SK-N-SH (cell line): ENCODE measurements around the gene MAN2B2. TPM values are rescaled to one million over a fixed set of nuclear protein-coding genes. Genes with fewer than 3 reads are reported as not detected.

Source experiments
- CTCF ChIA-PET: fragments of 300-600, 350-600 bp; formaldehyde crosslinking; extraction: SDS; loops from one replicate; lab custom pipeline; 2021; lab: Yijun Ruan, JAX
- POLR2A ChIA-PET: fragments of 350-600 bp; sonication (Branson Sonifier 250); formaldehyde crosslinking; extraction: SDS; loops from one replicate; lab custom pipeline; 2020; ENCODE audit warnings: antibody characterized with exemption, inconsistent platforms; lab: Yijun Ruan, JAX
- DNase-seq: peaks from one replicate; pipeline ENCODE4 v3.0.0; 2012
- H2AFZ ChIP-seq: fragments of 200-600 bp; sonication (generic); 2 replicates; pipeline ENCODE4 v1.8.1; 2016; ENCODE audit warnings: antibody characterized with exemption, mild to moderate bottlenecking, low read depth
- H3F3A ChIP-seq: fragments of 200-600 bp; sonication (generic); replicated peaks from 2 replicates; pipeline ENCODE3; 2016; ENCODE audit warnings: antibody characterized with exemption, mild to moderate bottlenecking; ENCODE audit not compliant: insufficient read depth
- H3K27ac ChIP-seq, 2 experiments: fragments of 200-500 bp in 1 of 2; fragments of 200-600 bp in 1 of 2; sonication (Bioruptor generic) in 1 of 2; sonication (generic), shearing (Covaris generic) in 1 of 2; 2 replicates each; pipeline versions ENCODE4 v1.5.1 to v1.6.1; 2014 to 2016; ENCODE audit warnings: low read depth in 2 of 2, inconsistent platforms in 1 of 2, low read length in 1 of 2, mild to moderate bottlenecking in 1 of 2, mixed read lengths in 1 of 2
- H3K27me3 ChIP-seq: fragments of 200-600 bp; sonication (generic), shearing (Covaris generic); 2 replicates; pipeline ENCODE4 v1.6.1; 2016; ENCODE audit warnings: mixed run types; ENCODE audit not compliant: insufficient read depth
- H3K36me3 ChIP-seq, 2 experiments: fragments of 200-500 bp in 1 of 2; fragments of 200-600 bp in 1 of 2; sonication (Bioruptor generic) in 1 of 2; sonication (generic) in 1 of 2; replicated peaks in 1 of 2; 2 replicates each; pipeline versions ENCODE3 to v1.5.1; 2014 to 2016; ENCODE audit warnings: low read length in 1 of 2, mild to moderate bottlenecking in 1 of 2; ENCODE audit not compliant: insufficient read depth in 2 of 2, control insufficient read depth in 1 of 2
- H3K4me1 ChIP-seq, 2 experiments: fragments of 200-500 bp in 1 of 2; fragments of 200-600 bp in 1 of 2; sonication (Bioruptor generic) in 1 of 2; sonication (generic), shearing (Covaris generic) in 1 of 2; 2 replicates each; pipeline versions ENCODE4 v1.5.1 to v1.6.1; 2014 to 2016; ENCODE audit warnings: low read depth in 1 of 2, low read length in 1 of 2, mixed run types in 1 of 2; ENCODE audit not compliant: insufficient read depth in 2 of 2, control insufficient read depth in 1 of 2
- H3K4me2 ChIP-seq: fragments of 200-600 bp; sonication (generic), shearing (Covaris generic); 2 replicates; pipeline ENCODE4 v1.6.1; 2017; ENCODE audit warnings: mixed run types
- H3K4me3 ChIP-seq, 2 experiments: fragments of 200-500 bp in 1 of 2; fragments of 200-600 bp in 1 of 2; sonication (Bioruptor generic) in 1 of 2; sonication (generic), shearing (Covaris generic) in 1 of 2; 2 replicates each; pipeline versions ENCODE4 v1.5.1 to v1.8.1; 2014 to 2016; ENCODE audit warnings: low read depth in 2 of 2, inconsistent platforms in 1 of 2, low read length in 1 of 2, mild to moderate bottlenecking in 1 of 2, mixed read lengths in 1 of 2, moderate library complexity in 1 of 2
- H3K79me2 ChIP-seq: fragments of 200-600 bp; sonication (generic); 2 replicates; pipeline ENCODE4 v1.8.1; 2017; ENCODE audit warnings: mild to moderate bottlenecking; ENCODE audit not compliant: insufficient read depth
- H3K9ac ChIP-seq: fragments of 200-600 bp; sonication (generic); 2 replicates; pipeline ENCODE4 v1.6.1; 2017; ENCODE audit warnings: mixed run types
- H3K9me2 ChIP-seq: fragments of 200-600 bp; sonication (generic); 2 replicates; pipeline ENCODE4 v1.6.1; 2017; ENCODE audit warnings: mixed run types
- H3K9me3 ChIP-seq: fragments of 200-600 bp; sonication (generic); 2 replicates; pipeline ENCODE4 v1.6.1; 2017; ENCODE audit warnings: mixed run types, mild to moderate bottlenecking, moderate library complexity
- H4K20me1 ChIP-seq: fragments of 200-600 bp; sonication (generic); 2 replicates; pipeline ENCODE4 v1.6.1; 2017; ENCODE audit warnings: mild to moderate bottlenecking, mixed run types; ENCODE audit not compliant: insufficient read depth
- CTCF ChIP-seq: fragments of 200-600 bp; sonication (generic); IDR thresholded peaks from 2 replicates; pipeline ENCODE4 v1.6.1; 2017; ENCODE audit warnings: antibody characterized with exemption, mild to moderate bottlenecking, moderate library complexity
- EZH2phosphoT487 ChIP-seq: fragments of 200-600 bp; sonication (generic); IDR thresholded peaks from 2 replicates; pipeline ENCODE4 v1.6.1; 2017; ENCODE audit warnings: low read depth, mixed run types, mild to moderate bottlenecking, antibody characterized with exemption, moderate library complexity, borderline replicate concordance
- FOXJ3 ChIP-seq: sonication (generic); formaldehyde crosslinking; IDR thresholded peaks from 2 replicates; pipeline ENCODE4 v1.5.1; 2020; ENCODE audit warnings: mild to moderate bottlenecking, missing genetic modification reagents
- FOXM1 ChIP-seq: IDR thresholded peaks from 2 replicates; pipeline ENCODE4 v1.4.0; 2012; ENCODE audit warnings: low read depth, mild to moderate bottlenecking
- GATA2 ChIP-seq: sonication (generic); formaldehyde crosslinking; IDR thresholded peaks from 2 replicates; pipeline ENCODE4 v1.5.0; 2020; ENCODE audit warnings: mild to moderate bottlenecking, missing genetic modification reagents
- NFIC ChIP-seq: IDR thresholded peaks from 2 replicates; pipeline ENCODE4 v1.4.0; 2012; ENCODE audit warnings: borderline replicate concordance
- PBX3 ChIP-seq: IDR thresholded peaks from 2 replicates; pipeline ENCODE4; 2012
- POLR2AphosphoS5 ChIP-seq: IDR thresholded peaks from 2 replicates; pipeline ENCODE4 v1.6.1; 2012; ENCODE audit warnings: low read depth, low read length
- RAD21 ChIP-seq: IDR thresholded peaks from 2 replicates; pipeline ENCODE4 v1.6.1; 2012; ENCODE audit warnings: mild to moderate bottlenecking, low read length
- RCOR1 ChIP-seq: fragments of 150-350 bp; IDR thresholded peaks from 2 replicates; pipeline ENCODE4 v1.6.1; 2017; ENCODE audit warnings: antibody characterized with exemption, low read length
- RFX5 ChIP-seq: IDR thresholded peaks from 2 replicates; pipeline ENCODE4 v1.6.1; 2012; ENCODE audit warnings: mild to moderate bottlenecking, improper control_type of control experiment, low read length
- SIN3A ChIP-seq: IDR thresholded peaks from 2 replicates; pipeline ENCODE4 v1.6.1; 2012; ENCODE audit warnings: low read depth, mild to moderate bottlenecking, low read length, moderate library complexity, borderline replicate concordance
- TEAD4 ChIP-seq: IDR thresholded peaks from 2 replicates; pipeline ENCODE4 v1.4.0; 2012; ENCODE audit warnings: mild to moderate bottlenecking, borderline replicate concordance; ENCODE audit not compliant: insufficient read depth
- USF2 ChIP-seq: fragments of 150-350 bp; IDR thresholded peaks from 2 replicates; pipeline ENCODE4 v1.6.1; 2017; ENCODE audit warnings: antibody characterized with exemption, low read length, low read depth, borderline replicate concordance
- YY1 ChIP-seq: IDR thresholded peaks from 2 replicates; pipeline ENCODE4 v1.4.0; 2012; ENCODE audit warnings: low read depth, mild to moderate bottlenecking
- ZBTB33 ChIP-seq: IDR thresholded peaks from 2 replicates; pipeline ENCODE4 v1.4.0; 2012; ENCODE audit warnings: low read depth, borderline replicate concordance
- WGBS: methylation state at CpG from one replicate; pipeline ENCODE4 v1.1.6; 2017; ENCODE audit warnings: low lambda C conversion rate; 5-methylcytosine and 5-hydroxymethylcytosine counted together
- polyA plus RNA-seq, 3 experiments: library from polyadenylated mRNA; depleted of rRNA; stranded (reverse); fragments of >200 nt; gene quantifications; 2 replicates each; pipeline ENCODE4 v1.2.3, GENCODE V29; 2012

The MAN2B2 gene
- polyA plus RNA-seq, 1 of the 3 experiments (the other 2 are of a cell fraction) = 24.9 TPM

GRCh38 chr4:6596948-6597347 lies 22.0 kb downstream of the MAN2B2 start (continued):
- TF ChIP-seq CTCF = no peak

GRCh38 chr4:6598127-6598526 lies 23.1 kb downstream of the MAN2B2 start:
- H3K4me1 ChIP-seq = no peaks in the 10 kb centered on the region
- DNase-seq = no peak
- H3K9me2 ChIP-seq = no peaks in the 10 kb centered on the region
- H3K4me2 ChIP-seq = no peak overlapping the region
- H3K79me2 ChIP-seq = no peaks in the 10 kb centered on the region
- H3K9me3 ChIP-seq = no peaks in the 10 kb centered on the region
- H3K9ac ChIP-seq = no peak overlapping the region
- ChIA-PET POLR2A (no interaction called here), CTCF (interaction anchor here (0.9 kb wide), 2 partner anchors 13 to 50 kb away, joined by 3 read pairs; no protein-coding TSS in a partner anchor)
- WGBS = 100% methylated on average over 1 of the region's 10 CpGs
- no peak overlapping the region for H2AFZ ChIP-seq
- peaks cover 3 to 7% of the 10 kb centered on the region in 2 experiments for H3K36me3 ChIP-seq
- no peaks in the 10 kb centered on the region for H3K27me3 ChIP-seq
- no peaks in the 10 kb centered on the region for H4K20me1 ChIP-seq
- TF ChIP-seq TEAD4 (no peak), PBX3 (no peak)
- no peak overlapping the region for H3K27ac ChIP-seq
- no peak overlapping the region for H3K4me3 ChIP-seq
- H3F3A ChIP-seq = no peaks in the 10 kb centered on the region

GRCh38 chr4:6598641-6599040 lies 23.7 kb downstream of the MAN2B2 start:
- Histone ChIP-seq H3K9me2 (no peaks in the 10 kb centered on the region), H3K4me3 (no peak overlapping the region), H3K9ac (no peak overlapping the region), H3K79me2 (no peaks in the 10 kb centered on the region), H3F3A (no peaks in the 10 kb centered on the region), H3K36me3 (peaks cover 3 to 5% of the 10 kb centered on the region in 2 experiments), H3K27me3 (no peaks in the 10 kb centered on the region), H3K4me2 (no peak overlapping the region), H2AFZ (no peak overlapping the region), H3K9me3 (no peaks in the 10 kb centered on the region), H3K4me1 (no peaks in the 10 kb centered on the region), H3K27ac (no peak overlapping the region), H4K20me1 (no peaks in the 10 kb centered on the region)
- TF ChIP-seq FOXM1 (no peak), SIN3A (no peak), FOXJ3 (CRISPR knock-in tag) (no peak), RAD21 (no peak), PBX3 (no peak), GATA2 (CRISPR knock-in tag) (no peak), USF2 (no peak), RFX5 (no peak), NFIC (no peak), EZH2phosphoT487 (no peak), RCOR1 (no peak), YY1 (no peak), POLR2AphosphoS5 (no peak), ZBTB33 (no peak)
- no peak for DNase-seq
- WGBS = 88% methylated on average over 13 of the region's 13 CpGs
- CTCF ChIA-PET = interaction anchor here (0.9 kb wide), 1 partner anchor 13 kb away, joined by 3 read pairs; no protein-coding TSS in a partner anchor
- POLR2A ChIA-PET = no interaction called here
